ENCODE results near the gene LYZL1. TPM values are rescaled to one million over a fixed set of nuclear protein-coding genes. Genes with fewer than 3 reads are reported as not detected.
"Not testable (repeated sequence)": the region's sequence is repeated elsewhere in the genome, so short reads cannot be mapped to it uniquely, and the experiment has no call there.

Gene LYZL1
- total RNA-seq, 1 donor from 2014 or later: not detected

GRCh38 chr10:29332761-29333148 lies 43.9 kb downstream of the LYZL1 start:
- no peaks in the 10 kb centered on the region for H3K4me1 Mint-ChIP-seq (ENCODE audit: unreplicated experiment)
- H3K27me3 Mint-ChIP-seq (ENCODE audit: unreplicated experiment): peaks cover 3% of the 10 kb centered on the region
- H3K9me3 Mint-ChIP-seq (ENCODE audit: unreplicated experiment): no peaks in the 10 kb centered on the region
- no peak overlapping the region for H3K4me3 Mint-ChIP-seq (ENCODE audit: unreplicated experiment)
- no peak for DNase-seq (ENCODE audit: low spot score)
- no peak overlapping the region for H3K27ac Mint-ChIP-seq (ENCODE audit: unreplicated experiment)
- TF ChIP-seq, protein P1, sequence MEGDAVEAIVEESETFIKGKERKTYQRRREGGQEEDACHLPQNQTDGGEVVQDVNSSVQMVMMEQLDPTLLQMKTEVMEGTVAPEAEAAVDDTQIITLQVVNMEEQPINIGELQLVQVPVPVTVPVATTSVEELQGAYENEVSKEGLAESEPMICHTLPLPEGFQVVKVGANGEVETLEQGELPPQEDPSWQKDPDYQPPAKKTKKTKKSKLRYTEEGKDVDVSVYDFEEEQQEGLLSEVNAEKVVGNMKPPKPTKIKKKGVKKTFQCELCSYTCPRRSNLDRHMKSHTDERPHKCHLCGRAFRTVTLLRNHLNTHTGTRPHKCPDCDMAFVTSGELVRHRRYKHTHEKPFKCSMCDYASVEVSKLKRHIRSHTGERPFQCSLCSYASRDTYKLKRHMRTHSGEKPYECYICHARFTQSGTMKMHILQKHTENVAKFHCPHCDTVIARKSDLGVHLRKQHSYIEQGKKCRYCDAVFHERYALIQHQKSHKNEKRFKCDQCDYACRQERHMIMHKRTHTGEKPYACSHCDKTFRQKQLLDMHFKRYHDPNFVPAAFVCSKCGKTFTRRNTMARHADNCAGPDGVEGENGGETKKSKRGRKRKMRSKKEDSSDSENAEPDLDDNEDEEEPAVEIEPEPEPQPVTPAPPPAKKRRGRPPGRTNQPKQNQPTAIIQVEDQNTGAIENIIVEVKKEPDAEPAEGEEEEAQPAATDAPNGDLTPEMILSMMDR (IDR thresholded peaks at IDR 0.05; ENCODE audit: unreplicated experiment): no peak
- H3K36me3 Mint-ChIP-seq (ENCODE audit: low read depth, unreplicated experiment): no peaks in the 10 kb centered on the region

GRCh38 chr10:29337526-29337925 lies 48.7 kb downstream of the LYZL1 start:
- H3K27me3 Mint-ChIP-seq (ENCODE audit: unreplicated experiment); H3K9me3 Mint-ChIP-seq (ENCODE audit: unreplicated experiment); H3K36me3 Mint-ChIP-seq (ENCODE audit: low read depth, unreplicated experiment); H3K4me1 Mint-ChIP-seq (ENCODE audit: unreplicated experiment); H3K4me3 Mint-ChIP-seq (ENCODE audit: unreplicated experiment); H3K27ac Mint-ChIP-seq (ENCODE audit: unreplicated experiment); DNase-seq (ENCODE audit: low spot score): not testable (repeated sequence)

- Mint-ChIP-seq H3K27ac (ENCODE audit: unreplicated experiment) (no peak overlapping the region), H3K9me3 (ENCODE audit: unreplicated experiment) (peaks cover 7% of the 10 kb centered on the region), H3K27me3 (ENCODE audit: unreplicated experiment) (peaks cover 1% of the 10 kb centered on the region), H3K4me1 (ENCODE audit: unreplicated experiment) (peaks cover 8% of the 10 kb centered on the region), H3K4me3 (ENCODE audit: unreplicated experiment) (no peak overlapping the region), H3K36me3 (ENCODE audit: low read depth, unreplicated experiment) (peaks cover 6% of the 10 kb centered on the region)
- DNase-seq (ENCODE audit: low spot score): no peak
- TF ChIP-seq, protein P1 (IDR thresholded peaks at IDR 0.05; ENCODE audit: unreplicated experiment): no peak
Measured at GRCh38 chr10:29343607-29344038, 54.8 kb downstream of the LYZL1 start.

- Mint-ChIP-seq H3K9me3 (ENCODE audit: unreplicated experiment) (peaks cover 7% of the 10 kb centered on the region), H3K27ac (ENCODE audit: unreplicated experiment) (no peak overlapping the region)
- DNase-seq (ENCODE audit: low spot score): no peak
Measured at GRCh38 chr10:29344073-29344820, 55.4 kb downstream of the LYZL1 start.

DNA sequence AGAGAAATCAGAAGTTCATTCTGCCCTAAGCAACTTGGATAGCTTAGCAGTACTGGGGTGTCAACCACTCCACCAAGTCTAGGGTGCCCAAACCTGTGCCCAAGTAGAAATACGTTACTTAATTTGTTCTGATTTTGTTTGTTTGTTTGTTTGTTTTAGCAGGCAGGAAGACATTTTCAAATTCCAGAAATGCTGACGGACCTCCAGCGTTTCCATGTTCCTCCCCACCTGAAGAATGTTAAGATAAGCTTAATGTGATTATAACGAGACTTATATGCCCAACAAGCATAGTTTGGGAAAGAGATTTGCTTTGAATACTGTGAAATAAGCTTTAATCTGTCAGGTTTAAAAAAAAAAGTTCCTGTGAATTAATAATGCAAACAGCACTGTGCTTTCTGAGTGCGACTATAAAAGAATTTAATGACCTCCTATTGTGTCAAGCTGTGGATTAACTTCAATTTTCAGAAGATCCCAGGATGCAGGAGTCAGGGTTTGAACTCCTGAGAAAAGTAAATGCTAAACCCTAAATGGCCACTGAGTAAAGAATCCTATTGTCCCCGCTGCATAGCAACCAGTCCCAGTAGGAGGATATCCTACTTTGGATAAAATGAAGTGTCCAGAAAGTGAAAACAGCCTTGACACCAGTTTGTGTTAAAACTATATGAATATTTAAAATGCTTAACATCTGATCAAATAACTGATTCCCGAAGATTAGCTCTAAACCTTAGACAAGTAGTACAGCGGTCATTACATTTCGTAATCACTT lies 56.5 kb downstream of the LYZL1 start:
- Mint-ChIP-seq H3K4me3 (ENCODE audit: unreplicated experiment) (no peak overlapping the region), H3K9me3 (ENCODE audit: unreplicated experiment) (peaks cover 7% of the 10 kb centered on the region), H3K27ac (ENCODE audit: unreplicated experiment) (no peak overlapping the region), H3K4me1 (ENCODE audit: unreplicated experiment) (peaks cover 8% of the 10 kb centered on the region), H3K36me3 (ENCODE audit: low read depth, unreplicated experiment) (peaks cover 6% of the 10 kb centered on the region), H3K27me3 (ENCODE audit: unreplicated experiment) (peaks cover 1% of the 10 kb centered on the region)
- no peak for DNase-seq (ENCODE audit: low spot score)
- TF ChIP-seq, protein P1 (IDR thresholded peaks at IDR 0.05; ENCODE audit: unreplicated experiment): no peak

More at GRCh38 chr10:29344073-29344820, 55.4 kb downstream of the LYZL1 start:
- peaks cover 6% of the 10 kb centered on the region for H3K36me3 Mint-ChIP-seq (ENCODE audit: low read depth, unreplicated experiment)
- peaks cover 1% of the 10 kb centered on the region for H3K27me3 Mint-ChIP-seq (ENCODE audit: unreplicated experiment)
- TF ChIP-seq, protein P1 (IDR thresholded peaks at IDR 0.05; ENCODE audit: unreplicated experiment): no peak
- no peak overlapping the region for H3K4me3 Mint-ChIP-seq (ENCODE audit: unreplicated experiment)
- peaks cover 8% of the 10 kb centered on the region for H3K4me1 Mint-ChIP-seq (ENCODE audit: unreplicated experiment)
